Right lobe of liver (tissue), 4 donors: ENCODE measurements around the gene RBP3.

Experiments
- POLR2A ChIP-seq: fragments of 450-650 bp; IDR thresholded peaks from one replicate; pipeline ENCODE4 v1.6.1; 2017; ENCODE audit warnings: antibody characterized with exemption, mild to moderate bottlenecking
- TF ChIP-seq, protein P1 (sequence below), 4 donors: fragments of 200-600 bp in 3 of 4; fragments of 450-650 bp in 1 of 4; IDR thresholded peaks; one replicate each; pipeline versions ENCODE4 v1.5.1 to v1.8.0; 2016 to 2022; ENCODE audit warnings: antibody characterized with exemption in 4 of 4, mild to moderate bottlenecking in 2 of 4
- donor health status: DM: no; HTN: no; CAD: no.
- donor health status: DM: no; HTN: no; CAD: no.
- donor health status: DM: no; HTN: yes; CAD: no.

DNA sequence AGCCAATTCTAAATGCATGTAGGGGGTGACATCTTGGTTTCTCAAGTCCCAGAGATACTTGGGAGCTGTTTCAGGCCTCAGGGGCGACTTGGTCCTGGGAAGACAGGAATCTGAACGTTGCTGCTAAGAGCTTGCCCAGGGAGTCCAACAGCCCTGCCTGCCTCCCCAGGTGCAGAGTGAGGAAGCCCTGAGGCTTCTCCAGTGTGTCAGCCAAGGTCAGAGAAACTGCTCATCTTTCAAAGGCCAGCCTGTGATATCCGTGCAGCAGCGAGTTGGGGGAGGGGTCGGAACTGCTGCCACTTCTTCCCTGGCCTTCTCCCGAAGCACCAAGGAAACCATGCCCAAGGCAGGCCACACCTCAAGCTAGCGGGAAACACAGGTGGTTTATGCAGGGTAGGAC lies 16.2 kb upstream of the RBP3 start:
- TF ChIP-seq, protein P1, sequence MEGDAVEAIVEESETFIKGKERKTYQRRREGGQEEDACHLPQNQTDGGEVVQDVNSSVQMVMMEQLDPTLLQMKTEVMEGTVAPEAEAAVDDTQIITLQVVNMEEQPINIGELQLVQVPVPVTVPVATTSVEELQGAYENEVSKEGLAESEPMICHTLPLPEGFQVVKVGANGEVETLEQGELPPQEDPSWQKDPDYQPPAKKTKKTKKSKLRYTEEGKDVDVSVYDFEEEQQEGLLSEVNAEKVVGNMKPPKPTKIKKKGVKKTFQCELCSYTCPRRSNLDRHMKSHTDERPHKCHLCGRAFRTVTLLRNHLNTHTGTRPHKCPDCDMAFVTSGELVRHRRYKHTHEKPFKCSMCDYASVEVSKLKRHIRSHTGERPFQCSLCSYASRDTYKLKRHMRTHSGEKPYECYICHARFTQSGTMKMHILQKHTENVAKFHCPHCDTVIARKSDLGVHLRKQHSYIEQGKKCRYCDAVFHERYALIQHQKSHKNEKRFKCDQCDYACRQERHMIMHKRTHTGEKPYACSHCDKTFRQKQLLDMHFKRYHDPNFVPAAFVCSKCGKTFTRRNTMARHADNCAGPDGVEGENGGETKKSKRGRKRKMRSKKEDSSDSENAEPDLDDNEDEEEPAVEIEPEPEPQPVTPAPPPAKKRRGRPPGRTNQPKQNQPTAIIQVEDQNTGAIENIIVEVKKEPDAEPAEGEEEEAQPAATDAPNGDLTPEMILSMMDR (IDR thresholded peaks at IDR 0.05) = no peak
- no peak for TF ChIP-seq POLR2A
